K562 (cell line): ENCODE results near the gene GFI1B. TPM values are rescaled to one million over a fixed set of nuclear protein-coding genes. Genes with fewer than 3 reads are reported as not detected.

Source experiments
- BHLHE40 ChIP-seq: IDR thresholded peaks from 2 replicates; pipeline ENCODE4 v1.6.1; 2011; ENCODE audit warnings: low read length, improper control_type of control experiment
- BRF1 ChIP-seq: IDR thresholded peaks from 3 replicates; pipeline ENCODE4 v1.6.1; 2011; ENCODE audit warnings: borderline replicate concordance, mild to moderate bottlenecking; ENCODE audit not compliant: insufficient read length; ENCODE audit errors: extremely low read depth
- CBFB ChIP-seq: sonication (generic); formaldehyde crosslinking; IDR thresholded peaks from 2 replicates; pipeline ENCODE4 v1.4.0; 2020; ENCODE audit warnings: mild to moderate bottlenecking, missing genetic modification reagents
- CEBPB ChIP-seq: fragments of 450-650 bp; IDR thresholded peaks from 2 replicates; pipeline ENCODE4 v1.6.1; 2016; ENCODE audit warnings: missing genetic modification characterization, missing compliant biosample characterization
- CREBBP ChIP-seq: IDR thresholded peaks from one replicate; pipeline ENCODE4 v1.6.1; 2012; ENCODE audit warnings: low read depth, mild to moderate bottlenecking, control low read depth, inconsistent platforms, low read length
- CXXC5 ChIP-seq: fragments of 250-450 bp; sonication (Bioruptor Pico); IDR thresholded peaks from 2 replicates; pipeline ENCODE4 v1.8.0; 2022; ENCODE audit warnings: inconsistent platforms, mild to moderate bottlenecking, moderate library complexity
- DPF2 ChIP-seq: fragments of 450-650 bp; IDR thresholded peaks from 2 replicates; pipeline ENCODE4 v1.6.1; 2016
- ELF4 ChIP-seq: fragments of 450-650 bp; formaldehyde crosslinking; IDR thresholded peaks from 2 replicates; pipeline ENCODE4 v1.4.0; 2022; ENCODE audit warnings: missing genetic modification characterization
- ETV5 ChIP-seq: sonication (generic); formaldehyde crosslinking; IDR thresholded peaks from 2 replicates; pipeline ENCODE4 v1.4.0; 2020; ENCODE audit warnings: low read depth, mild to moderate bottlenecking, missing genetic modification reagents
- FOXA1 ChIP-seq: fragments of 450-650 bp; IDR thresholded peaks from 2 replicates; pipeline ENCODE4 v1.6.1; 2016; ENCODE audit warnings: mild to moderate bottlenecking, borderline replicate concordance
- HIVEP1 ChIP-seq: fragments of 250-450 bp; sonication (Bioruptor Pico); IDR thresholded peaks from 2 replicates; pipeline ENCODE4 v1.4.0; 2020; ENCODE audit warnings: mild to moderate bottlenecking
- PHB2 ChIP-seq: fragments of 450-650 bp; IDR thresholded peaks from 2 replicates; pipeline ENCODE4 v1.6.1; 2017; ENCODE audit warnings: low read depth
- POLR2G ChIP-seq: fragments of 200-400 bp; formaldehyde crosslinking; IDR thresholded peaks from 2 replicates; pipeline ENCODE4 v1.6.1; 2017; ENCODE audit warnings: low read depth, mild to moderate bottlenecking, antibody characterized with exemption, low read length, moderate library complexity
- PURB ChIP-seq: sonication (generic); formaldehyde crosslinking; IDR thresholded peaks from 2 replicates; pipeline ENCODE4 v1.9.0; 2021; ENCODE audit warnings: low read depth, mild to moderate bottlenecking, missing genetic modification reagents
- RBBP5 ChIP-seq: fragments of 200-600 bp; sonication (generic); IDR thresholded peaks from 2 replicates; pipeline ENCODE4 v1.6.1; 2012; ENCODE audit warnings: borderline replicate concordance, mild to moderate bottlenecking, low read length, control low read depth, inconsistent platforms; ENCODE audit not compliant: insufficient read depth, poor library complexity, severe bottlenecking
- THRAP3 ChIP-seq: fragments of 450-650 bp; IDR thresholded peaks from 2 replicates; pipeline ENCODE4 v1.6.1; 2016; ENCODE audit warnings: mild to moderate bottlenecking, inconsistent platforms, borderline replicate concordance
- ZNF282 ChIP-seq: sonication (generic); formaldehyde crosslinking; IDR thresholded peaks from 2 replicates; pipeline ENCODE4 v1.8.1; 2023; ENCODE audit warnings: missing genetic modification reagents
- ZNF311 ChIP-seq: fragments of 250-450 bp; sonication (Bioruptor Pico); IDR thresholded peaks from 2 replicates; pipeline ENCODE4 v1.4.0; 2020; ENCODE audit warnings: mild to moderate bottlenecking, moderate library complexity
- polyA plus RNA-seq, 8 experiments: library from polyadenylated mRNA; depleted of rRNA in 4 of 8; stranded (reverse) in 5 of 8; unstranded in 3 of 8; fragments of >200 nt; fragmentation: Nextera tagmentation in 2 of 8; fragmentation: Illumina TruSeq in 1 of 8; extraction: Ambion mirVana in 2 of 8; extraction: Trizol in 1 of 8; gene quantifications; 2 replicates each; pipeline versions ENCODE4 v1.2.1 to v1.2.3, GENCODE V29; 2011 to 2014; ENCODE audit warnings: inconsistent platforms in 1 of 8, missing spikeins in 1 of 8
- total RNA-seq, 7 experiments: library from RNA; depleted of rRNA in 6 of 7; stranded (reverse); fragments of >200 nt in 6 of 7; fragmentation: Illumina TruSeq in 2 of 7; extraction: Trizol in 2 of 7; gene quantifications; 2 replicates each; pipeline versions ENCODE4 v1.2.1 to v1.2.3, GENCODE V29; 2011 to 2021; ENCODE audit warnings: low replicate concordance in 1 of 7
- TF ChIP-seq, protein P1 (sequence below): fragments of 250-450 bp; sonication (Bioruptor Pico); IDR thresholded peaks from 2 replicates; pipeline ENCODE4 v1.8.0; 2021; ENCODE audit warnings: mild to moderate bottlenecking, moderate library complexity
- TF ChIP-seq, protein P2 (sequence below): fragments of 450-650 bp; IDR thresholded peaks from 2 replicates; pipeline ENCODE4 v1.6.1; 2016
- TF ChIP-seq, protein P3 (sequence below): sonication (generic); formaldehyde crosslinking; IDR thresholded peaks from 2 replicates; pipeline ENCODE4 v1.8.0; 2022; ENCODE audit warnings: mild to moderate bottlenecking, missing genetic modification reagents
- TF ChIP-seq, protein P4 (sequence below): sonication (generic); formaldehyde crosslinking; IDR thresholded peaks from 2 replicates; pipeline ENCODE4 v1.8.0; 2022; ENCODE audit warnings: missing genetic modification reagents, mild to moderate bottlenecking, moderate library complexity, borderline replicate concordance
- TF ChIP-seq, protein P5 (sequence below), 2 experiments: fragments of 450-650 bp in 1 of 2; sonication (generic) in 1 of 2; formaldehyde crosslinking in 1 of 2; IDR thresholded peaks in 1 of 2; conservative IDR thresholded peaks in 1 of 2; 2 replicates each; pipeline versions ENCODE4 v1.6.1 to v1.8.1; 2016 to 2023; ENCODE audit warnings: mild to moderate bottlenecking in 2 of 2, moderate library complexity in 2 of 2, inconsistent platforms in 1 of 2, missing genetic modification reagents in 1 of 2
- TF ChIP-seq, protein P6 (sequence below): fragments of 250-450 bp; sonication (Bioruptor Pico); IDR thresholded peaks from 2 replicates; pipeline ENCODE4 v1.8.0; 2022; ENCODE audit warnings: moderate library complexity, mild to moderate bottlenecking, inconsistent platforms

GFI1B gene
- total and polyA plus RNA-seq, 9 of the 15 experiments (the other 6 are each of a cell fraction or from before 2014, with no cell fraction given): 8.0 to 75.7 (median 34.5) TPM

DNA sequence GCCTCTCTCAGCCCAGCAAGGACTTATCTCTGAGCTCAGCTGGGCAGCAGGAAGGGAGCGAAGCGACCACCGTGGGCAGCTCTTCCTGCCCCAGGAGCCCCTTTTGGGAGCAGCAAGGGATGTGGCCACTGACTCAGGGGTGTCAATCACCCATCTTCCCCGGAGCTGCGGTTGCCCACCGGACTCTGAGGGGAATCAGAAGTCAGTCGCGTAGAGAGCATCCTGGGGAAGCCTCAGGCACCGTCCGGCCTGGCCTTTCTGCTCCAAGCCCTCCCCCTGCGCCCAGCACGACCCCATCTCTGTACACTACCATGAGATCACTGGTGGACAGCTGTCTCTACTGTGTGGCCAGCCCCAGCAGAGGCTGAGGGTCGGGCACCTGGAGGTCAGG lies 24.6 kb downstream of the GFI1B start (continued):
- TF ChIP-seq, protein P1, sequence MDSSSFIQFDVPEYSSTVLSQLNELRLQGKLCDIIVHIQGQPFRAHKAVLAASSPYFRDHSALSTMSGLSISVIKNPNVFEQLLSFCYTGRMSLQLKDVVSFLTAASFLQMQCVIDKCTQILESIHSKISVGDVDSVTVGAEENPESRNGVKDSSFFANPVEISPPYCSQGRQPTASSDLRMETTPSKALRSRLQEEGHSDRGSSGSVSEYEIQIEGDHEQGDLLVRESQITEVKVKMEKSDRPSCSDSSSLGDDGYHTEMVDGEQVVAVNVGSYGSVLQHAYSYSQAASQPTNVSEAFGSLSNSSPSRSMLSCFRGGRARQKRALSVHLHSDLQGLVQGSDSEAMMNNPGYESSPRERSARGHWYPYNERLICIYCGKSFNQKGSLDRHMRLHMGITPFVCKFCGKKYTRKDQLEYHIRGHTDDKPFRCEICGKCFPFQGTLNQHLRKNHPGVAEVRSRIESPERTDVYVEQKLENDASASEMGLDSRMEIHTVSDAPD (CRISPR knock-in tag): no peak
- TF ChIP-seq POLR2G (peak; percentile 38; the same call in 1 of the 2 replicates), ZNF282 (CRISPR knock-in tag) (no peak), CBFB (CRISPR knock-in tag) (no peak), CXXC5 (CRISPR knock-in tag) (peak; percentile 40), PHB2 (no peak), CEBPB (no peak), PURB (no peak), THRAP3 (no peak), FOXA1 (no peak), BHLHE40 (no peak), CREBBP (no peak), RBBP5 (peak; percentile 2), HIVEP1 (CRISPR knock-in tag) (no peak), ETV5 (CRISPR knock-in tag) (peak; percentile 92), DPF2 (0 out of 2 replicates have a peak, but pooled peaks have one; percentile 33), ZNF311 (peak; percentile 57; the same call in 1 of the 2 replicates), ELF4 (CRISPR knock-in tag) (peak; percentile 5; the same call in 1 of the 2 replicates), BRF1 (no peak)
- TF ChIP-seq, protein P2, sequence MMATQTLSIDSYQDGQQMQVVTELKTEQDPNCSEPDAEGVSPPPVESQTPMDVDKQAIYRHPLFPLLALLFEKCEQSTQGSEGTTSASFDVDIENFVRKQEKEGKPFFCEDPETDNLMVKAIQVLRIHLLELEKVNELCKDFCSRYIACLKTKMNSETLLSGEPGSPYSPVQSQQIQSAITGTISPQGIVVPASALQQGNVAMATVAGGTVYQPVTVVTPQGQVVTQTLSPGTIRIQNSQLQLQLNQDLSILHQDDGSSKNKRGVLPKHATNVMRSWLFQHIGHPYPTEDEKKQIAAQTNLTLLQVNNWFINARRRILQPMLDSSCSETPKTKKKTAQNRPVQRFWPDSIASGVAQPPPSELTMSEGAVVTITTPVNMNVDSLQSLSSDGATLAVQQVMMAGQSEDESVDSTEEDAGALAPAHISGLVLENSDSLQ: peak; percentile 89
- TF ChIP-seq, protein P3, sequence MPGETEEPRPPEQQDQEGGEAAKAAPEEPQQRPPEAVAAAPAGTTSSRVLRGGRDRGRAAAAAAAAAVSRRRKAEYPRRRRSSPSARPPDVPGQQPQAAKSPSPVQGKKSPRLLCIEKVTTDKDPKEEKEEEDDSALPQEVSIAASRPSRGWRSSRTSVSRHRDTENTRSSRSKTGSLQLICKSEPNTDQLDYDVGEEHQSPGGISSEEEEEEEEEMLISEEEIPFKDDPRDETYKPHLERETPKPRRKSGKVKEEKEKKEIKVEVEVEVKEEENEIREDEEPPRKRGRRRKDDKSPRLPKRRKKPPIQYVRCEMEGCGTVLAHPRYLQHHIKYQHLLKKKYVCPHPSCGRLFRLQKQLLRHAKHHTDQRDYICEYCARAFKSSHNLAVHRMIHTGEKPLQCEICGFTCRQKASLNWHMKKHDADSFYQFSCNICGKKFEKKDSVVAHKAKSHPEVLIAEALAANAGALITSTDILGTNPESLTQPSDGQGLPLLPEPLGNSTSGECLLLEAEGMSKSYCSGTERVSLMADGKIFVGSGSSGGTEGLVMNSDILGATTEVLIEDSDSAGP (CRISPR knock-in tag): no peak
- TF ChIP-seq, protein P4, sequence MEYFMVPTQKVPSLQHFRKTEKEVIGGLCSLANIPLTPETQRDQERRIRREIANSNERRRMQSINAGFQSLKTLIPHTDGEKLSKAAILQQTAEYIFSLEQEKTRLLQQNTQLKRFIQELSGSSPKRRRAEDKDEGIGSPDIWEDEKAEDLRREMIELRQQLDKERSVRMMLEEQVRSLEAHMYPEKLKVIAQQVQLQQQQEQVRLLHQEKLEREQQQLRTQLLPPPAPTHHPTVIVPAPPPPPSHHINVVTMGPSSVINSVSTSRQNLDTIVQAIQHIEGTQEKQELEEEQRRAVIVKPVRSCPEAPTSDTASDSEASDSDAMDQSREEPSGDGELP: peak; percentile 76
- TF ChIP-seq, protein P5, sequence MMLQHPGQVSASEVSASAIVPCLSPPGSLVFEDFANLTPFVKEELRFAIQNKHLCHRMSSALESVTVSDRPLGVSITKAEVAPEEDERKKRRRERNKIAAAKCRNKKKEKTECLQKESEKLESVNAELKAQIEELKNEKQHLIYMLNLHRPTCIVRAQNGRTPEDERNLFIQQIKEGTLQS (IDR thresholded peaks at IDR 0.05): no peak
- TF ChIP-seq, protein P5 (CRISPR knock-in tag; conservative IDR thresholded peaks at IDR 0.05): no peak
- TF ChIP-seq, protein P6, sequence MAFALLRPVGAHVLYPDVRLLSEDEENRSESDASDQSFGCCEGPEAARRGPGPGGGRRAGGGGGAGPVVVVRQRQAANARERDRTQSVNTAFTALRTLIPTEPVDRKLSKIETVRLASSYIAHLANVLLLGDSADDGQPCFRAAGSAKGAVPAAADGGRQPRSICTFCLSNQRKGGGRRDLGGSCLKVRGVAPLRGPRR (CRISPR knock-in tag): no peak
